Stimulated activated CD4-positive, alpha-beta T cell treated with anti-CD3 and anti-CD28 coated beads, Interleukin-15, amount 100 ng/mL, for 48 hours (primary cell): ENCODE results near the gene CTNNA1.
"Not testable (repeated sequence)": the region's sequence is repeated elsewhere in the genome, so short reads cannot be mapped to it uniquely, and the experiment has no call there.

Source experiments
- DNase-seq, 2 donors: peaks; one replicate each; pipeline ENCODE4 v3.0.0-alpha.2; 2020; ENCODE audit warnings: low read depth in 2 of 2

Gene CTNNA1

GRCh38 chr5:138760448-138761110 is 7.4 kb downstream of the CTNNA1 start:
- no peak for DNase-seq

DNA sequence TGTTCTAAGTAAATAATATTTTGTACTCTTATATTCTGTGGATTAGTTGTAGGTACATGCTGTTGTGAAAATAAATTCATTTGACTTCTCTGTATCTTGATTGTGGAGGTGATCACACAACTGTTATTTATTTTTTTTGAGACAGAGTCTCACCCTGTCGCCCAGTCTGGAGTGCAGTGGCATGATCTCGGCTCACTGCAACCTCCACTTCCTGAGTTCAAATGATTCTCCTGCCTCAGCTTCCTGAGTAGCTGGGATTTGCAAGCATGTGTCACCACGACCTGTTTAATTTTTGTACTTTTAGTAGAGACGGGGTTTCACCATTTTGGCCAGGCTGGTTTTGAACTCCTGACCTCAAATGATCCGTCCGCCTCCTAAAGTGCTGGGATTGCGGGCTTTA is 7.9 kb downstream of the CTNNA1 start:
- DNase-seq, result not testable (repeated sequence)

DNA sequence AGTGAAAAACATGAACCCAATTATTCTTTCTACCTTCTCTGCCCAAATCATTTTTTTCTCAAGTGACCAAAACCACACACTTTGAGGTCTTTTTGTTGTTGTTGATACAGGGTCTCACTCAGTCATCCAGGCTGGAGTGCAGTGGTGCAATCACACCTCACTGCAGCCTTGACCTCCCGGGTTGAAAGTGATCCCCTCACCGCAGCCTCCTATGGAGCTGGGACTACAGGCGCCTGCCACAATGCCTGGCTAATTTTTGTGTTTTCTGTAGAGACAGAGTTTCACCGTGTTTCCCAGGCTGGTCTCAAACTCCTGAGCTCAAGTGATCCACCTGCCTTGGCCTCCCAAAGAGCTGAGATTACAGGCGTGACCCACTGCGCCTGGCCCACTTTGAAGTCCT is 8.4 kb downstream of the CTNNA1 start:
- DNase-seq, result not testable (repeated sequence)

- DNase-seq, result no peak
Observed at GRCh38 chr5:138762110-138762509, 8.9 kb downstream of the CTNNA1 start.

- DNase-seq, result no peak
Observed at GRCh38 chr5:138763037-138763778, 10.0 kb downstream of the CTNNA1 start.

DNA sequence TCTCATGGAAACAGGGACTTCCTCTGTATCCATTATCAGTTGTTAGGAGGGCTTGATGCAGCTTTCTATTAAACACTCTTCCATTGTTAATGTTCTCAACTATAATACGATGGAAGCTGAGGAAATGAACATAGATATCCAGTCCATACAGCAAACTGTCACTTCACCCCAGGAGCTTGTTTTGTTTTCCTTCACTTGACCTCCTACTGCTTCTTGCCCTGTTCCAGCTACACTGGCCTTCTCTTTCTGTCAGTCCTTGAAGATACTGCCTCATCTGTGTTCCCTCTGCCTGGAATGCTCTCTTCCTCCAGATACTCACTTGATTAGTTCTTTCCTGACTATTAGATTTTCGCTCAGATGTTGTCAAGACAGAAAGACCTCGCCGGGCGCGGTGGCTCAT is 17.1 kb downstream of the CTNNA1 start:
- DNase-seq, result no peak

DNA sequence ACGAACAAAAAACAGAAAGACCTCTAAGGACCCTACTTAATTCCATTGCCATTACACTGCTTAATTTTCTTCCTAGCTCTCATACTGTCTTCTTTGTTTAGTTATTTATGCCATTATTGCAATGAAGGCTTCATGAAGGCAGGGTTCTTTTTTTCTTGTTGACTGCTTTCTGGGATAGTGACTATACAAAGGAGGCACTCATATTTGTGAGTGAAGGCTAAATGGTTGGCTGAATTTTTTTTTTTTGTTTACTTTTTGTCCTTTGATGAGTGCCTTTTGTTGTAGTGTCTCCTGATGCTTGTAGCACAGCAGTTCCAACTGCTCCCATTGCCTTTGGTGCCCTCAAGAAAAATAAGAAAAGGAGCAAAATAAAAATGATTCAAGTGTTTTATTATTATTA is 17.8 kb downstream of the CTNNA1 start:
- no peak for DNase-seq

GRCh38 chr5:138772986-138773594 is 19.9 kb downstream of the CTNNA1 start:
- no peak for DNase-seq

GRCh38 chr5:138773624-138774023 is 20.4 kb downstream of the CTNNA1 start:
- not testable (repeated sequence) for DNase-seq

DNA sequence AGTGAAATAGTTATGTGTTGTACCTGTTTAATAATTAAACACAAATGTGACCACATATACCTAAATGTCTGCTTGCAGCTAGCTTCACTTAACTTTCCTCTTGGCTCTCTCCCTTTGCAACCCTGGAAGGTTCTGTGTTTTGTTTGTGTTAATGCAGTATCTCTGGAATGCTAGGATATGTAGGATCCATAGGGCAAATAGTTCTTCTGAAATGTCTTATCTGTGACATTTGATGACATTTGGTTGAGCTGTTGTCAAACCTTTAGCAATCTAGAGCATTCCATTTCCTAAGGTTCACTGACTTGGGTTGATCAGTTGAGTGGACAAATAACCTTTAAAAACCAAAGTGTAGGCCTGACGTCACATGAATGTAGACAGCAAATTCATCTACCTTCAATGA is 21.8 kb downstream of the CTNNA1 start:
- no peak for DNase-seq

- no peak for DNase-seq
Observed at GRCh38 chr5:138778234-138778633, 25.0 kb downstream of the CTNNA1 start.

- no peak for DNase-seq
Observed at GRCh38 chr5:138783976-138784375, 30.8 kb downstream of the CTNNA1 start.

GRCh38 chr5:138784590-138784989 is 31.4 kb downstream of the CTNNA1 start:
- no peak for DNase-seq

GRCh38 chr5:138789771-138790242 is 36.6 kb downstream of the CTNNA1 start:
- DNase-seq, result no peak

- DNase-seq, result no peak
Observed at GRCh38 chr5:138790684-138791083, 37.5 kb downstream of the CTNNA1 start.

DNA sequence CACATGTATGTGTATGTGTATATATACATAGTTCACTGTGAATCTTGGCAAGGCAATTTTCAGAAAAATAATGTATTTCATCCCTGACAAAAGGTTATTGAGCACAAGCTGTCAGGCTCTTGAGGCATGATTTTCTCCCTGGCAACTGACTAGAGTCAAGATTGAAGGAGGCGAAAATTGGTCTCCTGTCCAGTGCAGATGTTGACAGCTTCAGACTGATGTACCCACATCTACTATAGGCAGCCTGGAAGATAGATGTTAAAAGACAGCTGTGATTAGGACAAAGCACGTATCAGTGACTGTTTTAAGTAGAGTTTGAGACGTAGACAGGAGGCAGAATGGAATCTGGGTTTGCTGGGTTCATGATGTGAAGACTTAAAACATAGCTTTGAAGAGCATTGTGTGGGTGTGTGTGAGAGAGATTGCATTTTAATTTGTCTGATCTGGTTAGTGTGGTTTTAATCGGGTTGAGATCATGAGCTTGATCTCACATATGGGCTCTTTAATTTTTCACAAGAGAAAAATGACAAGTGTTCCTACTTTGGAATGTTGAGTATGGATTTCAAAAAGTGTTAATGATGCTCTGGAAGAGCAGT is 39.1 kb downstream of the CTNNA1 start:
- no peak for DNase-seq

DNA sequence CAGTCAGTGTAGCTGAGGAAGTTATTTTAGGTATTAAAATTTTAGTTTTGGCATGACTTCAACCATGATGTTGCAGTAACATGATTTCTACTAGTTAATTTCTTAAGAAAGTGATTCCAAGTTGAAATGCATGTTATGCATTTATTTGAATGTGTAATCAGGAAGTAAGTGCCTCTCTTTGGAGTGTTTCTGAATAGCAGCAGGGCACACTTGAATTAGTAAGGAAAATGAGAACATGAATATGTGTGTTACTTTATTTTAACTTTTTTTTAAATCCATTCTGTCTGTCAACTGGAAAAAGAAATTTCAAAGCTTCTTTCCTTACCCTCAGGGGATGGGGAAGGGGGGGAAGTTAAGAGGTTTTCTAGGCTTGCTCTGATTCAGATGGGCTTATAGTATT is 40.4 kb downstream of the CTNNA1 start:
- DNase-seq, result no peak

DNA sequence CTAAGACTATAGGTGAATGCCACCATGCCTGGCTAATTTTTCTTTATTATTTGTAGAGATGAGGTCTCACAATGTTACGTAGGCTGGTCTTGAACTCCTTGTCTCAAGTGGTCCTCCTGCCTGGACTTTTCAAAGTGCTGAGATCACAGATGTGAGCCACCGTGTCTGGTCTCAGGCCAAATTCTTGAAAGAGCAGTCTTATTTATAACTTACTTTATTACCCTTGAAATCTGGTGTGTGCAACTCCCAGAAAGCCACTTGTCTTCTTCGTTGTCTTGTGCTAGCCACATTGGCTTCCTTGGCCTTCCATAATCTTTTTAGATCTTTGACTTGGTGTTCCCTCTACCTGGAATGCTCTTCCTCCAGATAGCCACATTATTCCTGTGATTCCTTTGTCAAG is 50.1 kb downstream of the CTNNA1 start:
- DNase-seq, result no peak

- DNase-seq, result no peak
Observed at GRCh38 chr5:138803935-138804334, 50.7 kb downstream of the CTNNA1 start.

DNA sequence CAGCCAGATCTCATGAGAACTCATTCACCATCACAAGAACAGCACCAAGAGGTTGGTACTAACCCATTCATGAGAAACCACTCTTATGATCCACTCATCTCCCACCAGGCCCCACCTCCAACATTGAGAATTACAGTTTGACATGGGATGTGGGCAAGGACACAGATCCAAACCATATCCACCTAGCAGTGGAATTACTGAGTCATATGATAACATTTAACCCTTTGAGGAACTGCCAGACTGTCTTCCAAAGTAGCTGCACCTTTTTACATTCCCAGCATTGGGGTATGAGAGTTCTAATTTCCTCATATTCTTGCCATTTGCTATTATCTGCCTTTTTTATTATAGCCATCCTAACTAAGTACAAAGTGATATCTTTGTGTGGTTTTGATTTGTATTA is 51.9 kb downstream of the CTNNA1 start:
- no peak for DNase-seq

DNA sequence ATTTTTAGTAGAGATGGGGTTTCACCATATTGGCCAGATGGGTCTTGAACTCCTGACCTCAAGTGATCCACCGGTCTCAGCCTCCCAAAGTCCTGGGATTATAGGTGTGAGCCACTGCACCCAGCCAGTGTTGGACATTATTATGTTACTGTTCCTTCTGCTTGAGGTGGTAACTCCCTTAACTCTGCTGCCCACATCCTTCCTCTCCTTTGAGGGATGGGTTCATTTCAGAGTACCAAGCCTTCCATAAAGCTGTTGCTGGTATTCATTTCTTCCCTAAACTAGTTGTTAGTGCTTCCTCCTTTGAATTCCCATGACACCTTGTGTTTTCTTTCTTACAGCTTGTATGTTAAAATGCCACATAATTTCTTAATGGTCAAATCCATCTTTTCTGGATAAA is 54.0 kb downstream of the CTNNA1 start:
- DNase-seq, result no peak

GRCh38 chr5:138809391-138809790 is 56.2 kb downstream of the CTNNA1 start:
- no peak for DNase-seq

GRCh38 chr5:138810861-138811260 is 57.6 kb downstream of the CTNNA1 start:
- DNase-seq, result not testable (repeated sequence)
